Heart left ventricle (tissue), 13 donors: ENCODE data around the gene KCNS3.

Experiments used
- CTCF ChIP-seq, 12 donors: fragments of 200-600 bp; sonication (generic) in 4 of 12; IDR thresholded peaks; one replicate each; pipeline versions ENCODE4 v1.5.0 to v1.8.0; 2018 to 2022; ENCODE audit warnings: antibody characterized with exemption in 12 of 12, mild to moderate bottlenecking in 5 of 12
- POLR2A ChIP-seq, 2 donors: fragments of 450-650 bp; IDR thresholded peaks; one replicate each; pipeline ENCODE4 v1.6.1; 2017; ENCODE audit warnings: antibody characterized with exemption in 2 of 2, mild to moderate bottlenecking in 2 of 2, moderate library complexity in 2 of 2
- donor health status: ischemic (EF 13 %, LVEDD 7.1; RV severe dilation, severe dysfunction).
- donor health status: DM: no; HTN: yes; CAD: no.
- donor health status: DM: no; HTN: no; CAD: no.
- donor health status: ischemic (EF 25% LVEDD 6.9; RV normal size, moderate dysfunction).
- donor health status: ischemic (EF 25% LVEDD 5.7; RV mildly dilated, moderate dysfunction).
- donor health status: ischemic (EF 35%, LVEDD 5.7; RV mildly dilated, moderate dysfunction).
- donor health status: nonischemic (EF 11% LVEDD 7.7; RV severe dilation, severe dysfunction).
- donor health status: DM: yes; HTN: yes; CAD: no.
- donor health status: PGD.
- donor health status: ischemic (EF 29% LVEDD 5.4; RV normal size, mild dysfunction).
- donor health status: nonischemic (EF 23%, LVEDD 6.1; RV moderate dilation, normal function).

- no peak for TF ChIP-seq CTCF (IDR thresholded peaks at IDR 0.05)
- TF ChIP-seq POLR2A (IDR thresholded peaks at IDR 0.05): no peak
These were observed 43.0 kb upstream of the KCNS3 start for GRCh38 chr2:17835516-17835915.
